Measurements from ENCODE around the gene ETV5.
"Not testable (repeated sequence)": the region's sequence is repeated elsewhere in the genome, so short reads cannot be mapped to it uniquely, and the experiment has no call there.

The ETV5 gene

GRCh38 chr3:186032321-186032720 is 76.6 kb downstream of the ETV5 start:
- Histone ChIP-seq H2AK5ac (ENCODE audit: low read length, severe bottlenecking) (no peak overlapping the region), H3K9ac (ENCODE audit: low read length) (no peak overlapping the region), H3K18ac (ENCODE audit: low read depth in 1 of 2, low read length in 2 of 2) (no peak overlapping the region), H2BK12ac (ENCODE audit: low read length in 2 of 2) (no peak overlapping the region), H3K27me3 (ENCODE audit: control insufficient read depth in 1 of 2, insufficient read depth in 1 of 2, low read length in 2 of 2) (no peaks in the 10 kb centered on the region), H3K36me3 (ENCODE audit: control insufficient read depth in 1 of 2, insufficient read depth in 2 of 2, low read depth in 1 of 2, low read length in 2 of 2) (no peaks in the 10 kb centered on the region), H3K4me1 (ENCODE audit: control insufficient read depth, insufficient read depth, low read depth, low read length) (no peaks in the 10 kb centered on the region), H3K27ac (ENCODE audit: low read length, poor library complexity, severe bottlenecking) (no peak overlapping the region), H3K23ac (ENCODE audit: low read length in 2 of 2) (no peak overlapping the region), H2AFZ (ENCODE audit: low read depth, low read length) (no peak overlapping the region), H3K9me3 (ENCODE audit: control insufficient read depth, low read length) (no peaks in the 10 kb centered on the region), H3K4ac (ENCODE audit: low read depth in 1 of 2, low read length in 2 of 2) (no peak overlapping the region), H3K79me1 (replicated peaks; ENCODE audit: low read length, poor library complexity, severe bottlenecking) (no peaks in the 10 kb centered on the region), H2BK120ac (ENCODE audit: low read depth, low read length) (no peak overlapping the region), H4K91ac (ENCODE audit: low read length) (no peak overlapping the region), H3K14ac (ENCODE audit: low read length in 2 of 2) (no peak overlapping the region), H2BK5ac (ENCODE audit: low read depth, low read length, poor library complexity, severe bottlenecking) (no peak overlapping the region), H3K4me3 (ENCODE audit: insufficient read depth in 1 of 2, low read depth in 1 of 2, low read length in 2 of 2) (no peak overlapping the region), H4K8ac (ENCODE audit: low read length) (no peak overlapping the region), H2BK15ac (ENCODE audit: low read depth, poor library complexity, severe bottlenecking) (no peak overlapping the region), H3K4me2 (ENCODE audit: low read length, poor library complexity, severe bottlenecking) (no peak overlapping the region)
- WGBS = 100% methylated on average over 1 of the region's 1 CpG
- no peak for DNase-seq

GRCh38 chr3:186025993-186026392 is 82.9 kb downstream of the ETV5 start:
- H3K79me1 ChIP-seq (replicated peaks; ENCODE audit: low read length, poor library complexity, severe bottlenecking); H2BK120ac ChIP-seq (ENCODE audit: low read depth, low read length); H3K4me1 ChIP-seq (ENCODE audit: control insufficient read depth, insufficient read depth, low read depth, low read length); H2BK12ac ChIP-seq (ENCODE audit: low read length in 2 of 2); H3K27ac ChIP-seq (ENCODE audit: low read length, poor library complexity, severe bottlenecking); H2BK15ac ChIP-seq (ENCODE audit: low read depth, poor library complexity, severe bottlenecking); H3K27me3 ChIP-seq (ENCODE audit: control insufficient read depth in 1 of 2, insufficient read depth in 1 of 2, low read length in 2 of 2); H2AFZ ChIP-seq (ENCODE audit: low read depth, low read length); H3K14ac ChIP-seq (ENCODE audit: low read length in 2 of 2); H2BK5ac ChIP-seq (ENCODE audit: low read depth, low read length, poor library complexity, severe bottlenecking); H3K36me3 ChIP-seq (ENCODE audit: control insufficient read depth in 1 of 2, insufficient read depth in 2 of 2, low read depth in 1 of 2, low read length in 2 of 2); H4K91ac ChIP-seq (ENCODE audit: low read length); H3K23ac ChIP-seq (ENCODE audit: low read length in 2 of 2); H3K9ac ChIP-seq (ENCODE audit: low read length); H3K4me2 ChIP-seq (ENCODE audit: low read length, poor library complexity, severe bottlenecking); H3K4ac ChIP-seq (ENCODE audit: low read depth in 1 of 2, low read length in 2 of 2); H3K9me3 ChIP-seq (ENCODE audit: control insufficient read depth, low read length); DNase-seq; H3K4me3 ChIP-seq (ENCODE audit: insufficient read depth in 1 of 2, low read depth in 1 of 2, low read length in 2 of 2); H3K18ac ChIP-seq (ENCODE audit: low read depth in 1 of 2, low read length in 2 of 2); H4K8ac ChIP-seq (ENCODE audit: low read length); H2AK5ac ChIP-seq (ENCODE audit: low read length, severe bottlenecking): not testable (repeated sequence)
- WGBS = 94% methylated on average over 4 of the region's 5 CpGs

- Histone ChIP-seq H2BK120ac (ENCODE audit: low read depth, low read length) (no peak overlapping the region), H3K14ac (ENCODE audit: low read length in 2 of 2) (no peak overlapping the region), H3K4ac (ENCODE audit: low read depth in 1 of 2, low read length in 2 of 2) (no peak overlapping the region), H3K36me3 (ENCODE audit: control insufficient read depth in 1 of 2, insufficient read depth in 2 of 2, low read depth in 1 of 2, low read length in 2 of 2) (no peaks in the 10 kb centered on the region), H3K9ac (ENCODE audit: low read length) (peak overlapping the region; percentile 58), H3K4me2 (ENCODE audit: low read length, poor library complexity, severe bottlenecking) (no peak overlapping the region), H2AK5ac (ENCODE audit: low read length, severe bottlenecking) (no peak overlapping the region), H3K27me3 (ENCODE audit: control insufficient read depth in 1 of 2, insufficient read depth in 1 of 2, low read length in 2 of 2) (no peaks in the 10 kb centered on the region), H2BK12ac (ENCODE audit: low read length in 2 of 2) (no peak overlapping the region), H2BK15ac (ENCODE audit: low read depth, poor library complexity, severe bottlenecking) (no peak overlapping the region), H3K18ac (ENCODE audit: low read depth in 1 of 2, low read length in 2 of 2) (no peak overlapping the region), H2AFZ (ENCODE audit: low read depth, low read length) (no peak overlapping the region), H3K79me1 (replicated peaks; ENCODE audit: low read length, poor library complexity, severe bottlenecking) (no peaks in the 10 kb centered on the region), H3K4me3 (ENCODE audit: insufficient read depth in 1 of 2, low read depth in 1 of 2, low read length in 2 of 2) (peak overlapping the region in 1 of 2 experiments; percentile 52), H4K8ac (ENCODE audit: low read length) (no peak overlapping the region), H4K91ac (ENCODE audit: low read length) (no peak overlapping the region), H2BK5ac (ENCODE audit: low read depth, low read length, poor library complexity, severe bottlenecking) (no peak overlapping the region), H3K23ac (ENCODE audit: low read length in 2 of 2) (no peak overlapping the region), H3K27ac (ENCODE audit: low read length, poor library complexity, severe bottlenecking) (no peak overlapping the region), H3K9me3 (ENCODE audit: control insufficient read depth, low read length) (no peaks in the 10 kb centered on the region), H3K4me1 (ENCODE audit: control insufficient read depth, insufficient read depth, low read depth, low read length) (peaks cover 6% of the 10 kb centered on the region)
- WGBS = 69% methylated on average over 4 of the region's 5 CpGs
- no peak for DNase-seq
Observed at GRCh38 chr3:186025161-186025560, 83.7 kb downstream of the ETV5 start.

GRCh38 chr3:186024210-186024609 is 84.7 kb downstream of the ETV5 start:
- H3K9me3 ChIP-seq (ENCODE audit: control insufficient read depth, low read length) = no peaks in the 10 kb centered on the region
- WGBS = 92% methylated on average over 6 of the region's 6 CpGs
- peaks cover 6% of the 10 kb centered on the region for H3K4me1 ChIP-seq (ENCODE audit: control insufficient read depth, insufficient read depth, low read depth, low read length)
- H3K4ac ChIP-seq (ENCODE audit: low read depth in 1 of 2, low read length in 2 of 2) = no peak overlapping the region
- H3K79me1 ChIP-seq (replicated peaks; ENCODE audit: low read length, poor library complexity, severe bottlenecking) = no peaks in the 10 kb centered on the region
- no peaks in the 10 kb centered on the region for H3K27me3 ChIP-seq (ENCODE audit: control insufficient read depth in 1 of 2, insufficient read depth in 1 of 2, low read length in 2 of 2)
- no peak overlapping the region for H2BK120ac ChIP-seq (ENCODE audit: low read depth, low read length)
- H3K4me2 ChIP-seq (ENCODE audit: low read length, poor library complexity, severe bottlenecking) = no peak overlapping the region
- no peak overlapping the region for H2BK15ac ChIP-seq (ENCODE audit: low read depth, poor library complexity, severe bottlenecking)
- peak overlapping the region; percentile 58 for H3K9ac ChIP-seq (ENCODE audit: low read length)
- H4K8ac ChIP-seq (ENCODE audit: low read length) = no peak overlapping the region
- H3K14ac ChIP-seq (ENCODE audit: low read length in 2 of 2) = no peak overlapping the region
- no peak overlapping the region for H2BK5ac ChIP-seq (ENCODE audit: low read depth, low read length, poor library complexity, severe bottlenecking)
- H3K27ac ChIP-seq (ENCODE audit: low read length, poor library complexity, severe bottlenecking) = no peak overlapping the region
- no peak overlapping the region for H3K18ac ChIP-seq (ENCODE audit: low read depth in 1 of 2, low read length in 2 of 2)
- H4K91ac ChIP-seq (ENCODE audit: low read length) = no peak overlapping the region
- DNase-seq = no peak
- H3K36me3 ChIP-seq (ENCODE audit: control insufficient read depth in 1 of 2, insufficient read depth in 2 of 2, low read depth in 1 of 2, low read length in 2 of 2) = no peaks in the 10 kb centered on the region
- H2AFZ ChIP-seq (ENCODE audit: low read depth, low read length) = no peak overlapping the region
- no peak overlapping the region for H2BK12ac ChIP-seq (ENCODE audit: low read length in 2 of 2)
- no peak overlapping the region for H3K23ac ChIP-seq (ENCODE audit: low read length in 2 of 2)
- H3K4me3 ChIP-seq (ENCODE audit: insufficient read depth in 1 of 2, low read depth in 1 of 2, low read length in 2 of 2) = peak overlapping the region in 1 of 2 experiments; percentile 52
- H2AK5ac ChIP-seq (ENCODE audit: low read length, severe bottlenecking) = no peak overlapping the region
